HFFc6 (cell line): Measurements from ENCODE around the gene LMTK3. TPM values are rescaled to one million over a fixed set of nuclear protein-coding genes. Genes with fewer than 3 reads are reported as not detected.
"Not testable (repeated sequence)": the region's sequence is repeated elsewhere in the genome, so short reads cannot be mapped to it uniquely, and the experiment has no call there.

ENCODE experiments used
- DNase-seq: peaks from one replicate; pipeline ENCODE4 v3.0.0-alpha.2; 2018
- H3K27ac Mint-ChIP-seq: 2 replicates; pipeline ENCODE4 v1.8.0; 2020; ENCODE audit warnings: mild to moderate bottlenecking, mixed read lengths
- H3K27me3 Mint-ChIP-seq: 2 replicates; pipeline ENCODE4 v1.8.0; 2021; ENCODE audit warnings: mild to moderate bottlenecking, moderate library complexity, mixed read lengths; ENCODE audit not compliant: insufficient read depth
- H3K36me3 Mint-ChIP-seq: 2 replicates; pipeline ENCODE4 v1.8.0; 2021; ENCODE audit warnings: low read depth, mixed read lengths
- H3K4me1 Mint-ChIP-seq: 2 replicates; pipeline ENCODE4 v1.8.0; 2020; ENCODE audit warnings: low read depth, mixed read lengths
- H3K4me3 Mint-ChIP-seq: 2 replicates; pipeline ENCODE4 v1.8.0; 2020; ENCODE audit warnings: mild to moderate bottlenecking, moderate library complexity, mixed read lengths
- H3K9me3 Mint-ChIP-seq: 2 replicates; pipeline ENCODE4 v1.8.0; 2020; ENCODE audit warnings: mild to moderate bottlenecking, mixed read lengths
- total RNA-seq, 6 experiments: library from RNA; stranded (reverse); fragmentation: NEBNext Ultra II Directional; extraction: Animal tissue kit (Norgen Biotek cat#: 25700); gene quantifications; 2 replicates in 1 of 6; 3 replicates in 5 of 6; pipeline ENCODE4 v1.2.3, GENCODE V29; 2021
- TF ChIP-seq, protein P1 (sequence below): fragments of 200-600 bp; sonication (generic); IDR thresholded peaks from 2 replicates; pipeline ENCODE4 v1.5.0; 2021; ENCODE audit warnings: antibody characterized with exemption, mild to moderate bottlenecking

Gene LMTK3
- total RNA-seq, 6 experiments from 2014 or later: 0.21 to 0.88 (median 0.60) TPM

DNA sequence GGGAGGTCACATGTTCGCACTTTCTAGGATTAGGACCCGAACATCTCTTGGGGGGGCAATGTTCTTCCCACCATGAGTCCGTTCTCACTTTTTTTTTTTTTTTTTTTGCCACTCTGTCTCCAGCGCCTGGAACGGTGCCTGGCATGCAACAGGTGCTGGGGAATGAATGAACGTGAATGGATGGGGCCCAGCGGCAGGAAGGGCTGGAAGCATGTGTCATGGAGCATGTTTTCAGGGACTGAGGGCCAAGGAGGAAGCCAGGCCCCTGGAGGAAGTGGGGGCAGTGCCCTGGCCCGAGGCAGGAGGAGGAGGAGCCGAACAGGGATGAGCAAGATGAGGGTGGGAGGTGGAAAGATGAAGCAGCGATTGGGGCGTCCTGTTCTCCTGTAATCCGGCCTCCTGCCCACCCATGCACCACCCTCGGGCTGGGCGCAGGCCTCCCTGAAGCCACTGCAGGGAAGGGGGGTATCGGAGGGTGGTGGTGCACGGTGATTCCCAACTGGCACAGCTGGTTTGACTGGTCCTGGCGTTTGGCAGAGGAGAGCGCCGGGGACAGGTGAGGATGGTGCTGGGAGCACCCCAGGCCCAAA is 31.6 kb upstream of the LMTK3 start:
- peak overlapping the region; percentile 22; the same call in 1 of the 2 replicates for H3K4me3 Mint-ChIP-seq
- H3K9me3 Mint-ChIP-seq: no peaks in the 10 kb centered on the region
- H3K4me1 Mint-ChIP-seq: peaks cover 19% of the 10 kb centered on the region
- peaks cover 2% of the 10 kb centered on the region for H3K27me3 Mint-ChIP-seq
- TF ChIP-seq, protein P1, sequence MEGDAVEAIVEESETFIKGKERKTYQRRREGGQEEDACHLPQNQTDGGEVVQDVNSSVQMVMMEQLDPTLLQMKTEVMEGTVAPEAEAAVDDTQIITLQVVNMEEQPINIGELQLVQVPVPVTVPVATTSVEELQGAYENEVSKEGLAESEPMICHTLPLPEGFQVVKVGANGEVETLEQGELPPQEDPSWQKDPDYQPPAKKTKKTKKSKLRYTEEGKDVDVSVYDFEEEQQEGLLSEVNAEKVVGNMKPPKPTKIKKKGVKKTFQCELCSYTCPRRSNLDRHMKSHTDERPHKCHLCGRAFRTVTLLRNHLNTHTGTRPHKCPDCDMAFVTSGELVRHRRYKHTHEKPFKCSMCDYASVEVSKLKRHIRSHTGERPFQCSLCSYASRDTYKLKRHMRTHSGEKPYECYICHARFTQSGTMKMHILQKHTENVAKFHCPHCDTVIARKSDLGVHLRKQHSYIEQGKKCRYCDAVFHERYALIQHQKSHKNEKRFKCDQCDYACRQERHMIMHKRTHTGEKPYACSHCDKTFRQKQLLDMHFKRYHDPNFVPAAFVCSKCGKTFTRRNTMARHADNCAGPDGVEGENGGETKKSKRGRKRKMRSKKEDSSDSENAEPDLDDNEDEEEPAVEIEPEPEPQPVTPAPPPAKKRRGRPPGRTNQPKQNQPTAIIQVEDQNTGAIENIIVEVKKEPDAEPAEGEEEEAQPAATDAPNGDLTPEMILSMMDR: no peak
- H3K27ac Mint-ChIP-seq: peak overlapping the region; percentile 42; the same call in 1 of the 2 replicates
- DNase-seq: peak; percentile 45
- H3K36me3 Mint-ChIP-seq: no peaks in the 10 kb centered on the region

DNA sequence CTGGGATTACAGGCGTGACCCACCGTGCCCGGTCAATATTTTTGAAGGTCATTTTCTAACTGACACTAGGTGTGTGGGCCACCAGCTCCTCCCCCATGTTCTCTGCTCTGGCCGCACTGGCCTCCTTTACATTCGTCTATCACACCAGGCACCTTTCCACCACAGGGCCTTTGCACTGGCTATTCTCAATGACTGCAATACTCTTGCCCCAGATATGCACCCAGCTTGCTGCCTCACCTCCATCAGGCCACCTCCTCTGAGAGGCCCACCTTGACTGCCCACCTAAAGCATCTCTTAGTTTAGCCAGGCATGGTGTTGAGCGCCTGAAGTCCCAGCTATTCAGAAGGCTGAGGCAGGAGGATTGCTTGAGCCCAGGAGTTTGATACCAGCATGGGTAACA is 30.2 kb upstream of the LMTK3 start:
- no peaks in the 10 kb centered on the region for H3K9me3 Mint-ChIP-seq
- H3K4me1 Mint-ChIP-seq: peaks cover 19% of the 10 kb centered on the region
- H3K4me3 Mint-ChIP-seq: no peak overlapping the region
- H3K27ac Mint-ChIP-seq: no peak overlapping the region
- TF ChIP-seq, protein P1: no peak
- no peaks in the 10 kb centered on the region for H3K36me3 Mint-ChIP-seq
- peaks cover 2% of the 10 kb centered on the region for H3K27me3 Mint-ChIP-seq
- no peak for DNase-seq

DNA sequence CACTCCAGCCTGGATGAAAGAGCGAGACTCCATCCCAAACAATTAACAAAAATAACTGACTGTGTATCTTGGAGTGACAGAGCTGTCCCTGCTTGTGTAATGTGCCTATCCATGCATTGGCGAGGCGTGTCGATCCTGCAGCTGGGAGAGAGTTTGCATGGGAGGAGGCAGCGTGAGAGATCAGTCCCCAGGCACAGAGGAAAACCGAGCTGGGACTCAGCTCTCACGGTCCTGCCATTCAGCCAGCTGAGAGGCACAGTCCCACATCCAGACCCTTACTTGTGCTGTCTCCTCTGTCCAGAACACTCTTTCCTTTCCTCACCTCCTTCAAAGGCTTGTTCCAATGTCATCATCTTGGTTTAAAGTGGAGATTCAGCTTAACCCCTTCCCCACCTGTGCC is 28.5 kb upstream of the LMTK3 start:
- TF ChIP-seq, protein P1: no peak
- Mint-ChIP-seq H3K27ac (no peak overlapping the region), H3K4me3 (no peak overlapping the region), H3K9me3 (no peaks in the 10 kb centered on the region), H3K4me1 (peaks cover 19% of the 10 kb centered on the region), H3K27me3 (no peaks in the 10 kb centered on the region; the same call in 1 of the 2 replicates), H3K36me3 (no peaks in the 10 kb centered on the region)
- DNase-seq: no peak

DNA sequence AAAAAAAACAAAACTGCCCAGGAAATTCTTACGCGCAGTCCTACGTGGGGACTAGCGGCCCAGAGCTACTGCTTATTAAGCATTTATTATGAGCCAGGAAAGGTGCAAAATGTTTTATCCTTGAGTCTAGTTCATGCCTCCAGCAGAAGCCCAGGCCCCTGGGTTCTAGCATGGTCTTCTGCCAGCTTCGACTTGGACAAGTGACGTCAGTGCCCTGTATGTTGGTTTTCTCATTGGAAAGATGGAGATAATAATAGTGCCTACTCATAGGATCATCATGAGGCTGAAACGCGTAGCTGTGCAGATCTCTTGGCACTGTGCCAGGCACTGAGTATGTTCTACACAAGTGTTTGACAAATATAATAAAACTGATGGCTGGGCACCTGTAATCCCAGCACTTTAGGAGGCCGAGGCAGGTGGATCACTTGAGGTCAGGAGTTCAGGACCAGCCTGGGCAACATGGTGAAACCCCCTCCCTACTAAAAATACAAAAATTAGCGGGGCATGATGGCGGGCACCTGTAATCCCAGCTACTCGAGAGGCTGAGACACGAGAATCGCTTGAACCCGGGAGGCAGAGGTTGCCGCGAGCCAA is 28.0 kb upstream of the LMTK3 start:
- no peak overlapping the region for H3K27ac Mint-ChIP-seq
- TF ChIP-seq, protein P1: no peak

DNA sequence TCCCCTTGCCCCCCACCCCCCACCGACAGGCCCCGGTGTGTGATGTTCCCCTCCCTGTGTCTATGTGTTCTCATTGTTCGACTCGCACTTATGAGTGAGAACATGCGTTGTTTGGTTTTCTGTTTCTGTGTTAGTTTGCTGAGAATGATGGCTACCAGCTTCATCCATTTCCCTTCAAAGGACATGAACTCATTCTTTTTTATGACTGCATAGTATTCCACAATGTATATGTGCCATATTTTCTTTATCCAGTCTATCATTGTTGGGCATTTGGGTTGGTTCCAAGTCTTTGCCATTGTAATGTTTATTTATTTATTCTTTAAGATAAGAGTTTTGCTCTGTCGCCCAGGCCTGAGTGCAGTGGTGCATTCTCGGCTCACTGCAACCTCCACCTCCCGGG is 26.4 kb upstream of the LMTK3 start:
- H3K9me3 Mint-ChIP-seq, H3K27me3 Mint-ChIP-seq, H3K4me3 Mint-ChIP-seq, DNase-seq, H3K27ac Mint-ChIP-seq, H3K36me3 Mint-ChIP-seq: not testable (repeated sequence)
- H3K4me1 Mint-ChIP-seq: peaks cover 13% of the 10 kb centered on the region

More for the DNA sequence above, 28.0 kb upstream of the LMTK3 start:
- no peaks in the 10 kb centered on the region for H3K9me3 Mint-ChIP-seq
- H3K4me3 Mint-ChIP-seq: no peak overlapping the region
- H3K27me3 Mint-ChIP-seq: no peaks in the 10 kb centered on the region; the same call in 1 of the 2 replicates
- no peaks in the 10 kb centered on the region for H3K36me3 Mint-ChIP-seq
- peaks cover 19% of the 10 kb centered on the region for H3K4me1 Mint-ChIP-seq
- DNase-seq: peak; percentile 75

DNA sequence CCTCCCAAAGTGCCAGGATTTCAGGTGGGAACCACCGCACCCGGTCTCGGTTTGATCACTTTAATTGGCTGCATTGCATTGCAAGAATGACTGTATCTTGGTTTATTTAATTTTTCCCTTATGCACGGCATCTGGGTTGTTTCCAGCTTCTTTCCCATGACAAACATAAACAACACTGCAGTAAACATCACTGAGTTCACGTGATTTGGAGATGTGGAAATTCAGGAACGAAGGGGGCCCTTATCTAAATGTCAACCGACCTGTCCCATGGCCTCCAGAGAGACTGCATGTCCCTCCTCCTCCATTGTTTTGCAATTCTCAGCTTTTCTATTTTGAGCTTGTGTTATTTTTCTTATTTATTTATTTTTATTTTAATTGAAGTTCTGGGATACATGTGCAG is 25.9 kb upstream of the LMTK3 start:
- Mint-ChIP-seq H3K9me3 (no peaks in the 10 kb centered on the region), H3K4me1 (peaks cover 11% of the 10 kb centered on the region), H3K36me3 (no peaks in the 10 kb centered on the region), H3K27me3 (peaks cover 5% of the 10 kb centered on the region), H3K4me3 (no peak overlapping the region), H3K27ac (no peak overlapping the region)
- TF ChIP-seq, protein P1: no peak
- DNase-seq: no peak
